A549 (cell line): ENCODE measurements around the gene SNX14.

Source experiments
- CEBPB ChIP-seq, 2 experiments: fragments of >200 bp in 1 of 2; sonication (Bioruptor Twin) in 1 of 2; formaldehyde crosslinking in 1 of 2; IDR thresholded peaks; 2 replicates each; pipeline ENCODE4 v1.6.1; 2012 to 2016
- EP300 ChIP-seq, 2 experiments: fragments of >200 bp; sonication (Bioruptor Twin); formaldehyde crosslinking; IDR thresholded peaks; 2 replicates in 1 of 2; 3 replicates in 1 of 2; pipeline ENCODE4 v1.6.1; 2016 to 2017
- HOXB5 ChIP-seq: fragments of 250-450 bp; sonication (Bioruptor Pico); IDR thresholded peaks from 2 replicates; pipeline ENCODE4 v1.5.0; 2020; ENCODE audit warnings: mild to moderate bottlenecking, moderate library complexity
- KDM1A ChIP-seq: fragments of 200-600 bp; sonication (generic); IDR thresholded peaks from 2 replicates; pipeline ENCODE4 v1.6.1; 2016; ENCODE audit warnings: low read depth, mild to moderate bottlenecking
- NFE2L2 ChIP-seq: fragments of 150-350 bp; conservative IDR thresholded peaks from 2 replicates; pipeline ENCODE4 v1.6.1; 2014; ENCODE audit warnings: low read length
- NR3C1 ChIP-seq: fragments of >200 bp; sonication (Bioruptor Twin); formaldehyde crosslinking; IDR thresholded peaks from 3 replicates; pipeline ENCODE4 v1.6.1; 2017
- POLR2A ChIP-seq: IDR thresholded peaks from 2 replicates; pipeline ENCODE4 v1.6.1; 2012; ENCODE audit warnings: mild to moderate bottlenecking, low read length
- RCOR1 ChIP-seq: fragments of 150-350 bp; IDR thresholded peaks from 2 replicates; pipeline ENCODE4 v1.6.1; 2014; ENCODE audit warnings: antibody characterized with exemption, low read length, low read depth
- REST ChIP-seq: fragments of 200-600 bp; sonication (generic); IDR thresholded peaks from 2 replicates; pipeline ENCODE4 v1.6.1; 2016; ENCODE audit warnings: antibody characterized with exemption, mild to moderate bottlenecking, moderate library complexity
- TF ChIP-seq, protein P1 (sequence below): fragments of >200 bp; sonication (Bioruptor Twin); formaldehyde crosslinking; IDR thresholded peaks from 3 replicates; pipeline ENCODE4 v1.5.1; 2016

DNA sequence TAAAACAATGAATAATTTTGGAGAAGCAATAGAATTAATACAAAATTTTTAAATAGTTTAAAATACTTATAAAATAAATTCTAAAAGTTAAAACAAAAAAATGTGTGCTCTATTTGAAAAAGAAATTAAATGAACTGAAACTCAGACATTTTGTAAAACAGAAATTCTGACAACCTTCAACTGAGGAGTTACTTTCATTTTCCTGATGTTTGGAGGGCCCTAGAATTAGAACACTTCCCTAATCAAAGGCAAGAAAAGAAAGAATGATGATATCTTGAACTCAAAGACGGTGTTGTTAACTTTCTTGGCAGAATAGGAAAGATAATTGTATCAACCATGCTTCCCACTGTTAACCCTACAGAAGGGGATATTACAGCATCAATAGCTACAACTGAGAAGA is 27.9 kb downstream of the SNX14 start:
- TF ChIP-seq REST (no peak), NFE2L2 (no peak), KDM1A (no peak), POLR2A (no peak), NR3C1 (no peak), RCOR1 (no peak), HOXB5 (CRISPR knock-in tag) (no peak), EP300 (IDR thresholded peaks at IDR 0.05) (no peak), CEBPB (IDR thresholded peaks at IDR 0.05) (no peak)
- TF ChIP-seq, protein P1, sequence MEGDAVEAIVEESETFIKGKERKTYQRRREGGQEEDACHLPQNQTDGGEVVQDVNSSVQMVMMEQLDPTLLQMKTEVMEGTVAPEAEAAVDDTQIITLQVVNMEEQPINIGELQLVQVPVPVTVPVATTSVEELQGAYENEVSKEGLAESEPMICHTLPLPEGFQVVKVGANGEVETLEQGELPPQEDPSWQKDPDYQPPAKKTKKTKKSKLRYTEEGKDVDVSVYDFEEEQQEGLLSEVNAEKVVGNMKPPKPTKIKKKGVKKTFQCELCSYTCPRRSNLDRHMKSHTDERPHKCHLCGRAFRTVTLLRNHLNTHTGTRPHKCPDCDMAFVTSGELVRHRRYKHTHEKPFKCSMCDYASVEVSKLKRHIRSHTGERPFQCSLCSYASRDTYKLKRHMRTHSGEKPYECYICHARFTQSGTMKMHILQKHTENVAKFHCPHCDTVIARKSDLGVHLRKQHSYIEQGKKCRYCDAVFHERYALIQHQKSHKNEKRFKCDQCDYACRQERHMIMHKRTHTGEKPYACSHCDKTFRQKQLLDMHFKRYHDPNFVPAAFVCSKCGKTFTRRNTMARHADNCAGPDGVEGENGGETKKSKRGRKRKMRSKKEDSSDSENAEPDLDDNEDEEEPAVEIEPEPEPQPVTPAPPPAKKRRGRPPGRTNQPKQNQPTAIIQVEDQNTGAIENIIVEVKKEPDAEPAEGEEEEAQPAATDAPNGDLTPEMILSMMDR: no peak
